ENCODE results near the gene PLIN4.

The PLIN4 gene

DNA sequence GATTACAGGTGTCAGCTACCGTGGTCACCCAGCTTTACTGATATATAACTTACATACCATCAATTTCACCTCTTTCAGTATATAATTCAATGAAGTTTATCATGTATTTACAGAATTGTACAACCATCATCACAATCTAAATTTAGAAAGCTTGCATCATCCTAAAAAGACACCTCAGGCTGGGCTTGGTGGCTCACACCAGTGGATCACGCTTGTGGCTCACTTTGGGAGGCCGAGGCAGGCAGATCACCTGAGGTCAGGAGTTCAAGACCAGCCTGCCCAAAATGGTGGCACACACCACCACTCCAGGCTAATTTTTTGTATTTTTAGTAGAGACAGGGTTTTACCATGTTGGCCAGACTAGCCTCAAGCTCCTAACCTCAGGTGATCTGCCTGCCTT is 50.5 kb downstream of the PLIN4 start:
- Histone ChIP-seq H3K27me3 (ENCODE audit: control insufficient read depth, low read length) (no peaks in the 10 kb centered on the region), H3K27ac (ENCODE audit: low read depth, low read length) (no peak overlapping the region), H4K20me1 (ENCODE audit: control insufficient read depth, insufficient read depth, low read depth, low read length) (no peaks in the 10 kb centered on the region), H3K36me3 (ENCODE audit: control insufficient read depth, low read length) (no peaks in the 10 kb centered on the region), H3K9me3 (ENCODE audit: control insufficient read depth, insufficient read depth, low read length) (no peaks in the 10 kb centered on the region), H3K4me1 (ENCODE audit: control insufficient read depth, low read length) (peaks cover 10% of the 10 kb centered on the region), H3F3A (ENCODE audit: control insufficient read depth, insufficient read depth) (peaks cover 9% of the 10 kb centered on the region), H3K79me2 (ENCODE audit: control insufficient read depth, low read length) (peaks cover 5% of the 10 kb centered on the region), H3K4me2 (ENCODE audit: low read length) (no peak overlapping the region), H3K9me2 (replicated peaks; ENCODE audit: control insufficient read depth, low read length) (no peaks in the 10 kb centered on the region), H3K4me3 (ENCODE audit: low read length) (no peak overlapping the region)
- TF ChIP-seq EZH2phosphoT487 (IDR thresholded peaks at IDR 0.05; ENCODE audit: borderline replicate concordance, low read length), result no peak
- TF ChIP-seq, protein P1, sequence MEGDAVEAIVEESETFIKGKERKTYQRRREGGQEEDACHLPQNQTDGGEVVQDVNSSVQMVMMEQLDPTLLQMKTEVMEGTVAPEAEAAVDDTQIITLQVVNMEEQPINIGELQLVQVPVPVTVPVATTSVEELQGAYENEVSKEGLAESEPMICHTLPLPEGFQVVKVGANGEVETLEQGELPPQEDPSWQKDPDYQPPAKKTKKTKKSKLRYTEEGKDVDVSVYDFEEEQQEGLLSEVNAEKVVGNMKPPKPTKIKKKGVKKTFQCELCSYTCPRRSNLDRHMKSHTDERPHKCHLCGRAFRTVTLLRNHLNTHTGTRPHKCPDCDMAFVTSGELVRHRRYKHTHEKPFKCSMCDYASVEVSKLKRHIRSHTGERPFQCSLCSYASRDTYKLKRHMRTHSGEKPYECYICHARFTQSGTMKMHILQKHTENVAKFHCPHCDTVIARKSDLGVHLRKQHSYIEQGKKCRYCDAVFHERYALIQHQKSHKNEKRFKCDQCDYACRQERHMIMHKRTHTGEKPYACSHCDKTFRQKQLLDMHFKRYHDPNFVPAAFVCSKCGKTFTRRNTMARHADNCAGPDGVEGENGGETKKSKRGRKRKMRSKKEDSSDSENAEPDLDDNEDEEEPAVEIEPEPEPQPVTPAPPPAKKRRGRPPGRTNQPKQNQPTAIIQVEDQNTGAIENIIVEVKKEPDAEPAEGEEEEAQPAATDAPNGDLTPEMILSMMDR (IDR thresholded peaks at IDR 0.05; ENCODE audit: low read depth, low read length, poor library complexity, severe bottlenecking), result no peak

DNA sequence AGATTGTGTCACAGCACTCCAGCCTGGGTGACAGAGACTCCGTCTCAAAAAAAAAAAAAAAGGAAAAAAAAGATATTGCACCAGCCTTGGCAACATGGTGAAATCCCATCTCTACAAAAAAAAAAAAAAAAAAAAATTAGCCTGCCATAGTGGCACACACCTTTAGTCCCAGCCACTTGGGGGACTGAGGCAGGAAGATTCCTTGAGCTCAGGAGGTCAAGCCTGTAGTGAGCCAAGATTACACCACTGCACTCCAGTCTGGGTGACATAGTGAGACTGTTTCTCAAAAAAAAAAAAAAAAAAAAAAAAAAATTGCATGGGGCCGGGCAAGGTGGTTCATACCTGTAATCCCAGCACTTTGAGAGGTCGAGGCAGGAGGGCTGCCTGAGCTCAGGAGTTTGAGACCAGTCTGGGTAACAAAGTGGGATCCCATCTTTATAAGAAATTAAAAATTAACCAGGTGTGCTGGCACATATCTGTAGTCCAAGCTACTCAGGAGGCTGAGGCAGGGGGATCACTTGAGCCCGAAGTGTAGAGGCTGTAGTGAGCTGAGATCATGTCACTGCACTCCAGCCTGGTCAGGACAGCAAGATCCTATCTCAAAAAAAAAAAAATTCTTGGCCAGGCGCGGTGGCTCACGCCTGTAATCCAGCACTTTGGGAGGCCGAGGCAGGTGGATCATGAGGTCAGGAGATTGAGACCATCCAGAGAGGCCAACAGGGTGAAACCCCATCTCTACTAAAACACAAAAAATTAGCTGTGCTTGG is 53.3 kb downstream of the PLIN4 start:
- no peaks in the 10 kb centered on the region for H4K20me1 ChIP-seq (ENCODE audit: control insufficient read depth, insufficient read depth, low read depth, low read length)
- H3K9me3 ChIP-seq (ENCODE audit: control insufficient read depth, insufficient read depth, low read length), result no peaks in the 10 kb centered on the region
- no peaks in the 10 kb centered on the region for H3K79me2 ChIP-seq (ENCODE audit: control insufficient read depth, low read length)
- no peak for TF ChIP-seq EZH2phosphoT487 (IDR thresholded peaks at IDR 0.05; ENCODE audit: borderline replicate concordance, low read length)
- TF ChIP-seq, protein P1 (IDR thresholded peaks at IDR 0.05; ENCODE audit: low read depth, low read length, poor library complexity, severe bottlenecking), result no peak
- H3K9me2 ChIP-seq (replicated peaks; ENCODE audit: control insufficient read depth, low read length), result no peaks in the 10 kb centered on the region
- H3K36me3 ChIP-seq (ENCODE audit: control insufficient read depth, low read length), result no peaks in the 10 kb centered on the region
- no peaks in the 10 kb centered on the region for H3K27me3 ChIP-seq (ENCODE audit: control insufficient read depth, low read length)
- no peak overlapping the region for H3K4me2 ChIP-seq (ENCODE audit: low read length)
- H3K4me1 ChIP-seq (ENCODE audit: control insufficient read depth, low read length), result peaks cover under 1% of the 10 kb centered on the region
- no peak overlapping the region for H3K4me3 ChIP-seq (ENCODE audit: low read length)
- H3K27ac ChIP-seq (ENCODE audit: low read depth, low read length), result no peak overlapping the region
- no peaks in the 10 kb centered on the region for H3F3A ChIP-seq (ENCODE audit: control insufficient read depth, insufficient read depth)

DNA sequence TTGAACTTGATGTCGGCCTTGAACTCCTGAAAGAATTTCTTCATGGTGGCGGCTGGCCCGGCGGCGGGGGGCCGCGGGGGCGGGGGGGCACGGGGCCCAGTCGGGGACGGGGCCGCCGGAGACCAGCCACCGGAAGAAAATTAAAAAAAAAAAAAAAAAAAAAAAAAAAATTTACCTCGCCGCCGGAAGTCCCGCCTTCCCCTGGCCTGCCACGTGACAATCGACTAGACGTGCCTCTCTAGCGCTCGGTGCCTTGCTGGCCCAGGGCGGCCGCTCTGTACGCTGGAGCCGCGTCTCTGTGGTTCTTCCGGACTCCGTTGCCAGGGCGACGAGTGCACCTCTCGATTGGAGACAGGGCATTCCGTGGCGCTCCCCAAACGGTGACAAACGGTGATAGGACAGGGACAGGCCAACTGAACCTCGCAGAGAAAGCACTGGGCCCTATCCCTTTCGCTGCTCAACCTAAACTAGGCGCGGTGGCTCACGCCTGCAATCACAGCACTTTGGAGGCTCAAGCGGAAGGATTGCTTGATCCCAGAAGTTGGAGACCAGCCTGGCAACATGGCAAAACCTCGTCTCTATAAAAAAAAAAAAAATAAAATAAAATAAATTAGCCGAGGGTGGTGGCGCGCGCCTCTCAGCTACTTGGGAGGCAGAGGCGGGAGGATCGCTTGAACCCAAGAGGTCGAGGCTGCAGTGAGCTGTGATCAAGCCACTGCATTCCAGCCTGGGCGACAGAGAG is 60.5 kb downstream of the PLIN4 start, which contains the start of gene UBXN6:
Gene UBXN6, minus strand, starts transcription at position 141 of the 742 bp plus-strand sequence. Its CDS starts 97 bp downstream, at position 44.
- Histone ChIP-seq H3K79me2 (ENCODE audit: control insufficient read depth, low read length) (peaks cover 12% of the 10 kb centered on the region), H3K27me3 (ENCODE audit: control insufficient read depth, low read length) (no peaks in the 10 kb centered on the region)
- no peak for TF ChIP-seq EZH2phosphoT487 (IDR thresholded peaks at IDR 0.05; ENCODE audit: borderline replicate concordance, low read length)
- TF ChIP-seq, protein P1 (IDR thresholded peaks at IDR 0.05; ENCODE audit: low read depth, low read length, poor library complexity, severe bottlenecking), result no peak

More for the DNA sequence above, 60.5 kb downstream of the PLIN4 start, which contains the start of gene UBXN6:
- Histone ChIP-seq H3F3A (ENCODE audit: control insufficient read depth, insufficient read depth) (no peaks in the 10 kb centered on the region), H3K9me2 (replicated peaks; ENCODE audit: control insufficient read depth, low read length) (no peaks in the 10 kb centered on the region), H3K4me2 (ENCODE audit: low read length) (peak within 1 kb of the TSS; percentile 97), H4K20me1 (ENCODE audit: control insufficient read depth, insufficient read depth, low read depth, low read length) (0 out of 2 replicates have a peak, but pooled peaks cover 5% of the 10 kb centered on the region), H3K9me3 (ENCODE audit: control insufficient read depth, insufficient read depth, low read length) (no peaks in the 10 kb centered on the region), H3K4me1 (ENCODE audit: control insufficient read depth, low read length) (peaks cover 18% of the 10 kb centered on the region), H3K27ac (ENCODE audit: low read depth, low read length) (no peak within 1 kb of the TSS), H3K4me3 (ENCODE audit: low read length) (peak within 1 kb of the TSS; percentile 91), H3K36me3 (ENCODE audit: control insufficient read depth, low read length) (peaks cover 5% of the 10 kb centered on the region)
